HG03175 (cell line): ENCODE data around the gene KCNH4.
A peak's percentile ranks its signal among the peaks of the same experiment; 100 is the strongest.
"Not testable (repeated sequence)": the region's sequence is repeated elsewhere in the genome, so short reads cannot be mapped to it uniquely, and the experiment has no call there.

ENCODE experiments used
- ATAC-seq: cut with Tn5 transposase; IDR thresholded peaks from one replicate; pipeline ENCODE4 v1.9.1; 2021; ENCODE audit warnings: mild to moderate bottlenecking, moderate library complexity; ENCODE audit not compliant: unreplicated experiment

KCNH4 gene

GRCh38 chr17:42179911-42180410 lies 981 bp downstream of the KCNH4 start:
- ATAC-seq = no peak

GRCh38 chr17:42179335-42179734 lies 1.6 kb downstream of the KCNH4 start:
- ATAC-seq = no peak

GRCh38 chr17:42178817-42179216 lies 2.1 kb downstream of the KCNH4 start:
- peak; percentile 49 for ATAC-seq

GRCh38 chr17:42177684-42178083 lies 3.3 kb downstream of the KCNH4 start:
- no peak for ATAC-seq

- no peak for ATAC-seq
These were observed 6.7 kb downstream of the KCNH4 start for GRCh38 chr17:42174126-42174783.

- no peak for ATAC-seq
These were observed 9.1 kb downstream of the KCNH4 start for GRCh38 chr17:42171831-42172230.

GRCh38 chr17:42169351-42169750 lies 11.6 kb downstream of the KCNH4 start:
- no peak for ATAC-seq

- ATAC-seq = no peak
These were observed 13.1 kb downstream of the KCNH4 start for GRCh38 chr17:42167807-42168206.

- ATAC-seq = no peak
These were observed 14.7 kb downstream of the KCNH4 start for GRCh38 chr17:42166196-42166763.

GRCh38 chr17:42165751-42166150 lies 15.2 kb downstream of the KCNH4 start:
- ATAC-seq = no peak

- no peak for ATAC-seq
These were observed 17.1 kb downstream of the KCNH4 start for GRCh38 chr17:42163696-42164407.

- ATAC-seq = no peak
These were observed 17.8 kb downstream of the KCNH4 start for GRCh38 chr17:42163113-42163512.

- ATAC-seq = no peak
These were observed 20.4 kb downstream of the KCNH4 start for GRCh38 chr17:42160531-42160910.

GRCh38 chr17:42159796-42160530 lies 21.0 kb downstream of the KCNH4 start:
- no peak for ATAC-seq

- ATAC-seq = no peak
These were observed 25.3 kb downstream of the KCNH4 start for GRCh38 chr17:42155614-42156045.

GRCh38 chr17:42153919-42154742 lies 26.8 kb downstream of the KCNH4 start:
- peak; percentile 10 for ATAC-seq

GRCh38 chr17:42146911-42147607 lies 33.9 kb downstream of the KCNH4 start:
- ATAC-seq = no peak

- ATAC-seq = not testable (repeated sequence)
These were observed 37.8 kb downstream of the KCNH4 start for GRCh38 chr17:42143138-42143537.

- ATAC-seq = no peak
These were observed 38.5 kb downstream of the KCNH4 start for GRCh38 chr17:42142371-42142896.

- ATAC-seq = no peak
These were observed 39.6 kb downstream of the KCNH4 start for GRCh38 chr17:42141382-42141781.
